ENCODE measurements around the gene TBC1D12.
"Not testable (repeated sequence)": the region's sequence is repeated elsewhere in the genome, so short reads cannot be mapped to it uniquely, and the experiment has no call there.

Gene TBC1D12

DNA sequence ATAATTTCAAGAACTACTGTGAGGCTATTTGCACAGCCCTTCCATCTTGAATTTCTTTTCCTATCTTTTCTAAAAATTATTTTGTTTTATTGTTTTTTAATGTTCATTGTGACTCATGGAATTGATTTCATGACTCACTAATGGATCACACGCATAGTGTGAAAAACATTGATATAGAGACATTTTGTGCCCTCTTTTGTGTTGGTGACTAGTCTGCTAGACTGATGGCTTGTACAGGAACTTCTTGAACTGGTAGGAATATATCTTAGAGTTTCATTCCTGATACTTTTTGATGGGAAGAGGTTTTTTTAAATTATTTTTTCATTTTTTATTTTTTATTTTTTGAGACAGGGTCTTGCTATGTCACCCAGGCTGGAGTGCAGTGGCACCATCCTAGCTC, 27.0 kb upstream of the TBC1D12 start:
- Histone ChIP-seq H3K4me3 (ENCODE audit: low read length) (no peak overlapping the region), H3K36me3 (ENCODE audit: control insufficient read depth, insufficient read depth, low read length, severe bottlenecking) (no peaks in the 10 kb centered on the region), H3K27me3 (replicated peaks; ENCODE audit: control insufficient read depth, insufficient read depth, low read length) (no peaks in the 10 kb centered on the region), H3K4me1 (ENCODE audit: control insufficient read depth, insufficient read depth, low read length) (peaks cover 2% of the 10 kb centered on the region), H3K9ac (ENCODE audit: low read length) (no peak overlapping the region), H3K9me3 (ENCODE audit: control insufficient read depth, low read length) (no peaks in the 10 kb centered on the region)
- no peak for DNase-seq (ENCODE audit: low read depth)

DNA sequence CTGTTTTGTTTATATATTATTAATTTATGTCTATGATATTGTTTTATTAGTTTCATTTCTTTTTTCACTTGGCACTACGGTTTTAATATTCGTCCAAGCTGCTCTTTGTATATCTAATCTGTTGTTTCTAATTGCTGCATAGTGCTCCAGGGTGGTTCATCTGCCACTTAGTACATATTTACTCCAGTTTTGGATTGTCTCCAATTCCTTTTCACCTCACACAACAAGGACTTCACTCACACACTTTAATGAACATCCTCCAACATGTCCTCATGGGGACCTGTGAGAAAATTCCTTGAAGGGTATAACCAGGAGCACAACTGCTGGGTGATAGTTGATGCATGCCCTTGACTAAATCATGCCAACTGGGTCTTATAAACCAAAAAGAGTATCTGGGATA, 25.5 kb upstream of the TBC1D12 start:
- Histone ChIP-seq H3K4me1 (ENCODE audit: control insufficient read depth, insufficient read depth, low read length) (peaks cover 7% of the 10 kb centered on the region), H3K9ac (ENCODE audit: low read length) (no peak overlapping the region), H3K9me3 (ENCODE audit: control insufficient read depth, low read length) (no peaks in the 10 kb centered on the region), H3K36me3 (ENCODE audit: control insufficient read depth, insufficient read depth, low read length, severe bottlenecking) (no peaks in the 10 kb centered on the region), H3K4me3 (ENCODE audit: low read length) (no peak overlapping the region), H3K27me3 (replicated peaks; ENCODE audit: control insufficient read depth, insufficient read depth, low read length) (no peaks in the 10 kb centered on the region)
- no peak for DNase-seq (ENCODE audit: low read depth)

DNA sequence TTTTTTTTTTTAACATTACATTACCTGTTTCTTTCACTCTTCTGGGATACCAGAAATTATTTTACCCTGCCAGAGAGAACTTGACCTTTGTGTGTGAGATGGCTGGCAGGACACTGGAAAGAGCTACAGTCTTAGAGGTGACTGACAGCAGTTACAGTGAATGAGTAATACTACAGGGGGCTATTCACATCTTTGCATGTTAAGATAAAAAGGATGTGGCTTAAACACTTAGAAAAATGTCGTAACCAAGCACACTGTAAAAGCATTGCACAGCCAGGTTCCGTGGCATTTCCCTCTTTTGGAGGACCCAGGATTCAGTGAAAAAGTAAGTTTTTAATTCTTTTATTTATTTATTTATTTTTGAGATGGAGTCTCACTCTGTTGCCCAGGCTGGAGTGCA, 18.8 kb upstream of the TBC1D12 start:
- H3K9me3 ChIP-seq (ENCODE audit: control insufficient read depth, low read length) = no peaks in the 10 kb centered on the region
- DNase-seq (ENCODE audit: low read depth) = no peak

DNA sequence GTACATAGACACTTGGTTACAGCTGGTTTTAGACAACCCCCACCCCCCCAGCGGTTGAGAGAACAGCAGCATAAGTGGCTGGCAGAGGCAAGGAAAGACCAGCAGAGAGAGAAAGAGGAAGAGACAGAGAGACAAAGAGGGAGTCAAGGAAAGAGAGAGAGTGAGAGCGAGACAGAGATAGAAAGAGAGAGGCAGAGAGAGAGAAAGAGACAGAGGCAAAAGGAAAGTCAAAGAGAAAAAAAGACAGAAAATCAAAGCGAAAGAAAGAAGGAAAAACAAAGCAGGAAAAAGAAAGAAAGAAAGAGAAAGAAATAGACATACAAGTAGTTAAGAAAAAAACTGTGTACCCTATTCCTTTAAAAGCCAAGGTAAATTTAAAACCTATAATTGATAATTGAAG, 16.6 kb upstream of the TBC1D12 start:
- not testable (repeated sequence) for H3K9ac ChIP-seq (ENCODE audit: low read length); H3K4me1 ChIP-seq (ENCODE audit: control insufficient read depth, insufficient read depth, low read length); DNase-seq (ENCODE audit: low read depth)

More for the DNA sequence above, 18.8 kb upstream of the TBC1D12 start:
- no peaks in the 10 kb centered on the region for H3K36me3 ChIP-seq (ENCODE audit: control insufficient read depth, insufficient read depth, low read length, severe bottlenecking)
- H3K9ac ChIP-seq (ENCODE audit: low read length) = no peak overlapping the region
- no peaks in the 10 kb centered on the region for H3K27me3 ChIP-seq (replicated peaks; ENCODE audit: control insufficient read depth, insufficient read depth, low read length)
- H3K4me1 ChIP-seq (ENCODE audit: control insufficient read depth, insufficient read depth, low read length) = peaks cover 7% of the 10 kb centered on the region
- no peak overlapping the region for H3K4me3 ChIP-seq (ENCODE audit: low read length)

DNA sequence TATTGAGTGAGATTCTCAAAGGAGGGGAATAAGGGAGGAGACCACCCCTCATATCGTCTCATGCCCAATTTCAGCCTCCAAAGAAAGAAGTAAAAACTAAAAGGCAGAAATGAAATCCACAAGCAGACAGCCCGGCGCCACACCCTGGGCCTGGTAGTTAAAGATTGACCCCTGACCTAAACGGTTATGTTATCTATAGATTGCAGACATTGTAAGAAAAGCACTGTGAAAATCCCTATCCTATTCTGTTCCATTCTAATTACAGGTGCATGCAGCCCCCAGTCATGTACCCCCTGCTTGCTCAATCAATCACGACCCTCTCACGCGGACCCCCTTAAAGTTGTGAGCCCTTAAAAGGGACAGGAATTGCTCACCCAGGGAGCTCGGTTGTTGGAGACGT, 10.2 kb upstream of the TBC1D12 start:
- not testable (repeated sequence) for H3K9ac ChIP-seq (ENCODE audit: low read length); H3K9me3 ChIP-seq (ENCODE audit: control insufficient read depth, low read length); H3K4me1 ChIP-seq (ENCODE audit: control insufficient read depth, insufficient read depth, low read length)

More for the DNA sequence above, 16.6 kb upstream of the TBC1D12 start:
- not testable (repeated sequence) for H3K27me3 ChIP-seq (replicated peaks; ENCODE audit: control insufficient read depth, insufficient read depth, low read length); H3K36me3 ChIP-seq (ENCODE audit: control insufficient read depth, insufficient read depth, low read length, severe bottlenecking); H3K4me3 ChIP-seq (ENCODE audit: low read length); H3K9me3 ChIP-seq (ENCODE audit: control insufficient read depth, low read length)

DNA sequence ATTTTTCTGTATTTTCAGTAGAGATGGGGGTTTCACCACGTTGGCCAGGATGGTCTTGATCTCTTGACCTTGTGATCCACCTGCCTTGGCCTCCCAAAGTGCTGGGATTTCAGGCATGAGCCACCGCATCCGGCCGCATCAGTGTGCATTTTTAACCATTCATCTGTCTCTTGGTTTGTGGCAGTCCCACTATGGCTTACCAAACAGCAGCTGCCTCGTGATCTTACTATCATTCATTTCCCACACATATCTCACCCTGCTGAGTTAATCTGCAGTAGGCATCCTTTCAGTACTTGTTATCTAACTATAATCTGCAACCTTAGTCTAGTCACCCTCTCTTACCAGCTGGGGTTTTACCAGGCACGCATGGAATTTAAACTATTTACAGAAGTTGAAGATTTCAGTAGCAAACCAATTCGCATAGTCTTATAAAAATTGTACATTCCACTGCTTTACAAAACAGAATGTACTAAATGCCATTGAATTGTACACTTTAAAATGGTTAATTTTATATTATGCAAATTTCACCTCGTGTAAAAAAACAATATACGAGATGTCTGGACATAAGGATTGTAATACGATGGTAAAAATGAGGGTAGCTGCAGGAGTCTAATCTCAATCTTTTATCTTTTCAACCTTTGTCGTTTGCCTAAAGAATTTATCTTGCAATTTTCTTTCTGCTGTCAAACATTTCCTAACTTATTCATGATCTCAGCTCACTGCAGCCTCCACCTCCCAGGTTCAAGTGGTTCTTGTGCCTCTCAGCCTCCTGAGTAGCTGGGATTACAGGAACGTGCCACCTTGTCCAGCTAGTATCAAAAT, 4.6 kb upstream of the TBC1D12 start:
- H3K9ac ChIP-seq (ENCODE audit: low read length) = no peak overlapping the region
- peak; percentile 21 for DNase-seq (ENCODE audit: low read depth)
- no peaks in the 10 kb centered on the region for H3K4me1 ChIP-seq (ENCODE audit: control insufficient read depth, insufficient read depth, low read length)
- no peaks in the 10 kb centered on the region for H3K9me3 ChIP-seq (ENCODE audit: control insufficient read depth, low read length)
- H3K36me3 ChIP-seq (ENCODE audit: control insufficient read depth, insufficient read depth, low read length, severe bottlenecking) = no peaks in the 10 kb centered on the region
- H3K27me3 ChIP-seq (replicated peaks; ENCODE audit: control insufficient read depth, insufficient read depth, low read length) = no peaks in the 10 kb centered on the region
- H3K4me3 ChIP-seq (ENCODE audit: low read length) = no peak overlapping the region

More for the DNA sequence above, 10.2 kb upstream of the TBC1D12 start:
- not testable (repeated sequence) for DNase-seq (ENCODE audit: low read depth); H3K4me3 ChIP-seq (ENCODE audit: low read length); H3K27me3 ChIP-seq (replicated peaks; ENCODE audit: control insufficient read depth, insufficient read depth, low read length); H3K36me3 ChIP-seq (ENCODE audit: control insufficient read depth, insufficient read depth, low read length, severe bottlenecking)

DNA sequence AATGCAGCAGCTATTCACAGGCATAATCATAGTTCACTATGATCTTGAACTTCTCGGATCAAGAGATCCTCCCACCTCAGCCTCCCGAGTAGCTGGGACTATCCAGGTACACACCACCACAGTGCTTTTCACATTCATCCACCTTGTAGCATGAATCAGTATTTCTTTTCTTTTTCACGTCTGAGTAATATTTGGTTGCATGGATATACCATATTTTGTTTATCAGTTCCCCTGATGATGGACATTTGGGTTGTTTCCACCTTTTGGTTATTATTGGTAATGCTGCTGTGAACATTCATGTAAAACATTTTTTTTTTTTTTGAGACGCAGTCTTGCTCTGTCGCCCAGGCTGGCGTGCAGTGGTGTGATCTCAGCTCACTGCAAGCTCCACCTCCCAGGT, 3.6 kb upstream of the TBC1D12 start:
- H3K9me3 ChIP-seq (ENCODE audit: control insufficient read depth, low read length) = no peaks in the 10 kb centered on the region
- no peaks in the 10 kb centered on the region for H3K27me3 ChIP-seq (replicated peaks; ENCODE audit: control insufficient read depth, insufficient read depth, low read length)

DNA sequence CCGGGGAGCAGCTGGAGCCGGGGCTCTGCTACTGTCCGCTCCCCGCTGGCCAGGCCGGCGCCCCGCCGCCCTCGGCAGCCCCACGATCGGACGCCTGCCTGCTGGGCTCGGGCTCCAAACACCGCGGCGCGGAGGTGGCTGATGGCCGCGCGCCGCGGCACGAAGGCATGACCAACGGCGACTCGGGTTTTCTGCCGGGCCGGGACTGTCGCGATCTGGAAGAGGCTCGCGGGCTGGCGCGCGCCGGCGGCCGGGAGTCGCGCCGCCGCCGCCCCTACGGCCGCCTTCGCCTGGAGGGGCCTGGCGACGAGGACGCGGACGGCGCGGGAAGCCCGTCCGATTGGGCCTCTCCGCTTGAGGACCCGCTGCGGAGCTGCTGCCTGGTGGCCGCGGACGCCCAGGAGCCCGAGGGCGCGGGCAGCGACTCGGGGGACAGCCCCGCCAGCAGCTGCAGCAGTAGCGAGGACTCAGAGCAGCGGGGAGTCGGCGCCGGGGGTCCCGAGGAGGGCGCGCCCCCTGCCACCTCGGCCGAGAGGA, 570 bp downstream of the TBC1D12 start:
- no peaks in the 10 kb centered on the region for H3K27me3 ChIP-seq (replicated peaks; ENCODE audit: control insufficient read depth, insufficient read depth, low read length)
- peaks cover 11% of the 10 kb centered on the region for H3K4me1 ChIP-seq (ENCODE audit: control insufficient read depth, insufficient read depth, low read length)
- H3K9me3 ChIP-seq (ENCODE audit: control insufficient read depth, low read length) = no peaks in the 10 kb centered on the region
- peak overlapping the region; percentile 99 for H3K4me3 ChIP-seq (ENCODE audit: low read length)
- peak overlapping the region; percentile 92 for H3K9ac ChIP-seq (ENCODE audit: low read length)
- peak; percentile 80 for DNase-seq (ENCODE audit: low read depth)
- H3K36me3 ChIP-seq (ENCODE audit: control insufficient read depth, insufficient read depth, low read length, severe bottlenecking) = no peaks in the 10 kb centered on the region

More for the DNA sequence above, 3.6 kb upstream of the TBC1D12 start:
- Histone ChIP-seq H3K4me3 (ENCODE audit: low read length) (no peak overlapping the region), H3K9ac (ENCODE audit: low read length) (no peak overlapping the region), H3K4me1 (ENCODE audit: control insufficient read depth, insufficient read depth, low read length) (no peaks in the 10 kb centered on the region), H3K36me3 (ENCODE audit: control insufficient read depth, insufficient read depth, low read length, severe bottlenecking) (no peaks in the 10 kb centered on the region)
- no peak for DNase-seq (ENCODE audit: low read depth)

DNA sequence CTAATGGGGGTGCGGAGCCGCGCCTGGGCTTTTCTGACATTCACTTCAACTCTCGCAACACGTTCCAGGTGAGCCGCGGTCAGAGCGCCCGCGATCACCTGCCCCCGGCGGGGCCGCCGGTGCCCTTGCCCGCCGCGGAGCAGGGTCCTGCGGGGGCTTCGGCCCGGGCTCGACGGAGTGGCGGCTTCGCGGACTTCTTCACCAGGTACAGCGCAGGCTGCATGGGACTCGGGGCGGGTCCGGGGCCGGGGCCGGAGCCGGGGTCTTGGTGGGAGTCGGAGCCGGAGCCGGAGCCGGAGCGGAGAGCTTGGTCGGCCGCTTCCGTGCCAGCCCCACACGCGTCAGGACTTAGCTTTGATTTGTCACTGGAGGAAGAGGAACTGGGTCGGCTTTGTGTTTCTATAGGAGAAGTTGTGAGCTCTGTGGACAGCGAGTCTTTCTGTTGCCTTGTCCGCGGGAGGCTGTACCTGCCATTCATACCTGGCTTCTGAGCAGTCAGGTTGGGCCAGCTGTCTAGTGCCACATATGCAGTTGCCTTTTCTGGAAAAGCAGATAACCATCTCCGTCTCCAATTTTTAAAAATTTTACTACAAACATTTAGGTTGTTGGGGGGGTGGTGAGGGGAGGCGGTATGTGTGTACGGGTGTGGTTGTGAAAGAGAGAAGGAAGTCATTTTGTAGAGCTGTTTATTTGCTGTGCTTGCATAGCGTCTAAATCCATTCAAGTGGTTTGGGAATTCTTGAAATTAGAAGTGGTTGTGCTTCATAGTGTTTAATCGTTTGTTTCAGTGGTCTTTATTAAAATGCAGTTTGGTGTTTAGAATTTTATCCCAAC, 1.3 kb downstream of the TBC1D12 start:
- Histone ChIP-seq H3K27me3 (replicated peaks; ENCODE audit: control insufficient read depth, insufficient read depth, low read length) (no peaks in the 10 kb centered on the region), H3K9me3 (ENCODE audit: control insufficient read depth, low read length) (no peaks in the 10 kb centered on the region), H3K4me3 (ENCODE audit: low read length) (peak overlapping the region; percentile 99), H3K9ac (ENCODE audit: low read length) (peak overlapping the region; percentile 92), H3K4me1 (ENCODE audit: control insufficient read depth, insufficient read depth, low read length) (peaks cover 11% of the 10 kb centered on the region), H3K36me3 (ENCODE audit: control insufficient read depth, insufficient read depth, low read length, severe bottlenecking) (no peaks in the 10 kb centered on the region)
- peak; percentile 85 for DNase-seq (ENCODE audit: low read depth)

DNA sequence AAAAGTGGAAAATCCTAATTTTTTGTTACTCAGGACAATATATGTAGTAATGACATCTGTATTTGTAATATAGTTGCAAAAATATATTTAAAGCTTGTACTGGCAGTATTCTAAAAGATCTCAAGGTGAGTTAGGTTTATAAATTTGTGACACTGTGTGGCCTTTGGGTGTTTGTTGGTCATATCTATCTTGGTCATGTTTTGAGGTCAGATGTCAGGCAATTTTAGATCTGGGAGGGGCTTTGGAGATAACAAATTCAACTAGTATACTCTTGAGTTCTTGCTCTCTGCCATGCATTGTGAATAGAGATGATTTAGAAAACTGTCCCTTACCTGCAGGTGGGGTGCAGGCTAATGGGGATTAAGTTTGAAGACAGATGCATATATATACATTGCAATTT, 3.1 kb downstream of the TBC1D12 start:
- no peak for DNase-seq (ENCODE audit: low read depth)
- no peaks in the 10 kb centered on the region for H3K9me3 ChIP-seq (ENCODE audit: control insufficient read depth, low read length)
- peak overlapping the region; percentile 99 for H3K4me3 ChIP-seq (ENCODE audit: low read length)
- peaks cover 15% of the 10 kb centered on the region for H3K4me1 ChIP-seq (ENCODE audit: control insufficient read depth, insufficient read depth, low read length)
- H3K27me3 ChIP-seq (replicated peaks; ENCODE audit: control insufficient read depth, insufficient read depth, low read length) = no peaks in the 10 kb centered on the region
- H3K9ac ChIP-seq (ENCODE audit: low read length) = no peak overlapping the region
- no peaks in the 10 kb centered on the region for H3K36me3 ChIP-seq (ENCODE audit: control insufficient read depth, insufficient read depth, low read length, severe bottlenecking)

DNA sequence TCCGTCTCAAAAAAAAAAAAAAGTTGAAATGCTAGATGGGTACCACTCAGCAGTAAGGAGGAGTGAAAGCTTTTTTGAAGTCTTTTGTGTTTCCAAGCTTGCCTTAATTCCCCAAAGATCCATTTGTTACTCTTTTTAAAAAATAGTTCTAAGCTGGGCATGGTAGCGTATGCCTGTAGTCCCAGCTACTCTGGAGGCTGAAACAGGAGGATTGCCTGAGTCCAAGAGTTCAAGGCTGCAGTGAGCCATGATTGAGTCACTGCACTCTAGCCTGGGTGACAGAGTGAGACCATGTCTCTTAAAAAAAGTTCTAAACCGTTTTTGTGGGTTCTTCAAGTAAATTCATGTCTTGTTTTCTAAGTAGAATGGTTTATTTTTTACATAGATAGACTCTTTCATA, 5.3 kb downstream of the TBC1D12 start:
- H3K4me3 ChIP-seq (ENCODE audit: low read length) = no peak overlapping the region
- H3K9me3 ChIP-seq (ENCODE audit: control insufficient read depth, low read length) = no peaks in the 10 kb centered on the region
- peaks cover 17% of the 10 kb centered on the region for H3K4me1 ChIP-seq (ENCODE audit: control insufficient read depth, insufficient read depth, low read length)
- H3K36me3 ChIP-seq (ENCODE audit: control insufficient read depth, insufficient read depth, low read length, severe bottlenecking) = no peaks in the 10 kb centered on the region
- no peaks in the 10 kb centered on the region for H3K27me3 ChIP-seq (replicated peaks; ENCODE audit: control insufficient read depth, insufficient read depth, low read length)
- DNase-seq (ENCODE audit: low read depth) = no peak
- H3K9ac ChIP-seq (ENCODE audit: low read length) = no peak overlapping the region
